ENCODE measurements around the gene NT5DC3. TPM values are rescaled to one million over a fixed set of nuclear protein-coding genes. Genes with fewer than 3 reads are reported as not detected.

NT5DC3 gene
- 4.6 and 4.7 TPM in 2 replicates for total RNA-seq (2014; rRNA removed; shearing (Covaris generic))
- 6.2 and 7.5 TPM in 2 replicates for total RNA-seq (2022)
- percentile 61 among the genes with signal in this experiment for Bru-seq, nascent RNA
- BruChase-seq, experiment 1, labeled RNA remaining after a 6-hour chase: percentile 57 among the genes with signal in this experiment
- BruChase-seq, experiment 2, labeled RNA remaining after a 2-hour chase: percentile 62 among the genes with signal in this experiment
- long read RNA-seq, full-length matches to known transcripts: 2 of 6 reads
- long read RNA-seq, partial matches to known transcripts: 0 of 6 reads
- long read RNA-seq, other reads (novel, unspliced or antisense): 4 of 6 reads

GRCh38 chr12:103840876-103841689, at the start of gene NT5DC3:
Gene NT5DC3 (minus strand): TSS chr12:103841234. CDS start chr12:103841156, 78 bp downstream.
- Histone ChIP-seq H4K20me1 (ENCODE audit: insufficient read depth, low read length) (no peaks in the 10 kb centered on the region), H3K27ac (ENCODE audit: low read depth, low read length, poor library complexity, severe bottlenecking) (no peak within 1 kb of the TSS), H3K4me2 (ENCODE audit: low read length) (peak within 1 kb of the TSS; percentile 99), H3K9me2 (ENCODE audit: insufficient read depth, low read length) (no peaks in the 10 kb centered on the region), H3K9me3 (ENCODE audit: low read length) (no peaks in the 10 kb centered on the region), H3K79me2 (ENCODE audit: insufficient read depth, low read depth, low read length) (no peaks in the 10 kb centered on the region; the same call in 1 of the 2 replicates), H2AFZ (ENCODE audit: low read length) (peak within 1 kb of the TSS; percentile 91), H3K36me3 (ENCODE audit: insufficient read depth, low read length) (no peaks in the 10 kb centered on the region), H3K4me3 (ENCODE audit: low read depth, low read length, poor library complexity, severe bottlenecking) (peak within 1 kb of the TSS; percentile 99), H3K4me1 (ENCODE audit: insufficient read depth, low read length, poor library complexity, severe bottlenecking) (peaks cover 14% of the 10 kb centered on the region)
- ChIA-PET POLR2A (interaction anchor here (0.5 to 1.3 kb wide), 4 partner anchors 8 to 811 kb away, joined by 3 to 8 read pairs (median 4); partner anchors contain the start of gene NFYB), CTCF (ENCODE audit: unreplicated experiment) (interaction anchor here (1.0 kb wide), 1 partner anchor 115 kb away, joined by 4 read pairs; no protein-coding TSS in a partner anchor)
- TF ChIP-seq EZH2phosphoT487 (IDR thresholded peaks at IDR 0.05; ENCODE audit: borderline replicate concordance, low read depth, low read length) (no peak), CTCF (conservative IDR thresholded peaks at IDR 0.05; ENCODE audit: low read length) (no peak)
- intact Hi-C loops (cut with micrococcal nuclease; ENCODE audit: unreplicated experiment): loop anchor here (2.0 kb wide), 1 partner anchor 90 kb away; the partner anchor contains the start of gene HSP90B1
- peak; percentile 89 for DNase-seq (ENCODE audit: low spot score)
- BruUV-seq (replicated peaks): no TSS peak

- ChIA-PET CTCF (ENCODE audit: unreplicated experiment) (no interaction called here), POLR2A (interaction anchor here (0.6 to 1.1 kb wide), 3 partner anchors 11 to 23 kb away, joined by 4 to 5 read pairs (median 5); no protein-coding TSS in a partner anchor)
These were observed 46.7 kb upstream of the NT5DC3 start for GRCh38 chr12:103887738-103888137.

More at GRCh38 chr12:103887738-103888137, 46.7 kb upstream of the NT5DC3 start:
- Histone ChIP-seq H3K36me3 (ENCODE audit: insufficient read depth, low read length) (no peaks in the 10 kb centered on the region), H3K4me1 (ENCODE audit: insufficient read depth, low read length, poor library complexity, severe bottlenecking) (no peaks in the 10 kb centered on the region), H3K9me2 (ENCODE audit: insufficient read depth, low read length) (no peaks in the 10 kb centered on the region), H3K79me2 (ENCODE audit: insufficient read depth, low read depth, low read length) (no peaks in the 10 kb centered on the region), H3K4me3 (ENCODE audit: low read depth, low read length, poor library complexity, severe bottlenecking) (no peak overlapping the region), H4K20me1 (ENCODE audit: insufficient read depth, low read length) (no peaks in the 10 kb centered on the region), H3K4me2 (ENCODE audit: low read length) (no peak overlapping the region), H2AFZ (ENCODE audit: low read length) (no peak overlapping the region), H3K27ac (ENCODE audit: low read depth, low read length, poor library complexity, severe bottlenecking) (no peak overlapping the region), H3K9me3 (ENCODE audit: low read length) (no peaks in the 10 kb centered on the region)
- BruUV-seq (replicated peaks): no TSS peak
- intact Hi-C loops (cut with micrococcal nuclease; ENCODE audit: unreplicated experiment): loop anchor here (10.0 kb wide), 1 partner anchor 467 kb away; no protein-coding TSS in a partner anchor
- TF ChIP-seq EZH2phosphoT487 (IDR thresholded peaks at IDR 0.05; ENCODE audit: borderline replicate concordance, low read depth, low read length) (no peak), CTCF (conservative IDR thresholded peaks at IDR 0.05; ENCODE audit: low read length) (no peak)
- DNase-seq (ENCODE audit: low spot score): no peak

Measured in OCI-LY7 (cell line).